ENCODE results near the gene ANO8. TPM values are rescaled to one million over a fixed set of nuclear protein-coding genes. Genes with fewer than 3 reads are reported as not detected.

The ANO8 gene
- total RNA-seq, 1 donor from 2014 or later: 19.0 TPM

- Mint-ChIP-seq H3K4me3 (ENCODE audit: unreplicated experiment) (peak overlapping the region; percentile 94), H3K27ac (ENCODE audit: unreplicated experiment) (no peak overlapping the region), H3K36me3 (ENCODE audit: low read depth, unreplicated experiment) (peaks cover 10% of the 10 kb centered on the region), H3K4me1 (ENCODE audit: unreplicated experiment) (peaks cover 11% of the 10 kb centered on the region), H3K9me3 (ENCODE audit: unreplicated experiment) (no peaks in the 10 kb centered on the region), H3K27me3 (ENCODE audit: unreplicated experiment) (peaks cover 23% of the 10 kb centered on the region)
- no peak for TF ChIP-seq CTCF (IDR thresholded peaks at IDR 0.05; ENCODE audit: unreplicated experiment)
- no peak for DNase-seq (ENCODE audit: low spot score)
These were observed 3.9 kb upstream of the ANO8 start for GRCh38 chr19:17338433-17339078.

- no peak for DNase-seq (ENCODE audit: low spot score)
- Mint-ChIP-seq H3K27me3 (ENCODE audit: unreplicated experiment) (peaks cover 24% of the 10 kb centered on the region), H3K36me3 (ENCODE audit: low read depth, unreplicated experiment) (peaks cover 10% of the 10 kb centered on the region), H3K4me3 (ENCODE audit: unreplicated experiment) (peak overlapping the region; percentile 94), H3K27ac (ENCODE audit: unreplicated experiment) (no peak overlapping the region), H3K4me1 (ENCODE audit: unreplicated experiment) (peaks cover 11% of the 10 kb centered on the region), H3K9me3 (ENCODE audit: unreplicated experiment) (no peaks in the 10 kb centered on the region)
- TF ChIP-seq CTCF (IDR thresholded peaks at IDR 0.05; ENCODE audit: unreplicated experiment): no peak
These were observed 3.2 kb upstream of the ANO8 start for GRCh38 chr19:17337675-17338432.

- H3K4me1 Mint-ChIP-seq (ENCODE audit: unreplicated experiment): peaks cover 11% of the 10 kb centered on the region
- peak; percentile 92 for DNase-seq (ENCODE audit: low spot score)
- no peaks in the 10 kb centered on the region for H3K9me3 Mint-ChIP-seq (ENCODE audit: unreplicated experiment)
- TF ChIP-seq CTCF (IDR thresholded peaks at IDR 0.05; ENCODE audit: unreplicated experiment): no peak
- H3K4me3 Mint-ChIP-seq (ENCODE audit: unreplicated experiment): peak within 1 kb of the TSS; percentile 94
- H3K27me3 Mint-ChIP-seq (ENCODE audit: unreplicated experiment): peaks cover 27% of the 10 kb centered on the region
- H3K27ac Mint-ChIP-seq (ENCODE audit: unreplicated experiment): peak within 1 kb of the TSS; percentile 95
- peaks cover 14% of the 10 kb centered on the region for H3K36me3 Mint-ChIP-seq (ENCODE audit: low read depth, unreplicated experiment)
These were observed 2.4 kb upstream of the ANO8 start, which contains the start of gene GTPBP3 for GRCh38 chr19:17336872-17337674. Gene GTPBP3 (plus strand): TSS chr19:17337553. CDS start chr19:17337612, 59 bp downstream.

- peaks cover 15% of the 10 kb centered on the region for H3K36me3 Mint-ChIP-seq (ENCODE audit: low read depth, unreplicated experiment)
- no peak for DNase-seq (ENCODE audit: low spot score)
- H3K27me3 Mint-ChIP-seq (ENCODE audit: unreplicated experiment): peaks cover 25% of the 10 kb centered on the region
- H3K9me3 Mint-ChIP-seq (ENCODE audit: unreplicated experiment): no peaks in the 10 kb centered on the region
- H3K4me3 Mint-ChIP-seq (ENCODE audit: unreplicated experiment): no peak overlapping the region
- TF ChIP-seq CTCF (IDR thresholded peaks at IDR 0.05; ENCODE audit: unreplicated experiment): no peak
- H3K27ac Mint-ChIP-seq (ENCODE audit: unreplicated experiment): no peak overlapping the region
- peaks cover 11% of the 10 kb centered on the region for H3K4me1 Mint-ChIP-seq (ENCODE audit: unreplicated experiment)
These were observed 920 bp upstream of the ANO8 start for GRCh38 chr19:17335575-17335974.

All from endothelial cell (in vitro differentiated cells).